Brain microvascular endothelial cell (primary cell): ENCODE data around the gene TRIM65.
"Not testable (repeated sequence)": the region's sequence is repeated elsewhere in the genome, so short reads cannot be mapped to it uniquely, and the experiment has no call there.

ENCODE experiments used
- DNase-seq: peaks from one replicate; pipeline ENCODE4 v3.0.0-alpha.2; 2020
- H3K27ac ChIP-seq: fragments of 250-450 bp; sonication (Bioruptor Pico); 2 replicates; pipeline ENCODE4 v1.5.1; 2020; ENCODE audit warnings: mild to moderate bottlenecking, moderate library complexity
- H3K27me3 ChIP-seq: fragments of 250-450 bp; sonication (Bioruptor Pico); replicated peaks from 2 replicates; pipeline ENCODE4 v1.5.1; 2020; ENCODE audit warnings: mild to moderate bottlenecking
- H3K36me3 ChIP-seq: fragments of 250-450 bp; sonication (Bioruptor Pico); replicated peaks from 2 replicates; pipeline ENCODE4 v1.5.1; 2020; ENCODE audit warnings: mild to moderate bottlenecking
- H3K4me3 ChIP-seq: 2 replicates; pipeline ENCODE4 v1.5.1; 2011; ENCODE audit warnings: low read depth, mild to moderate bottlenecking, control low read depth, low read length, moderate library complexity
- CTCF ChIP-seq: IDR thresholded peaks from 2 replicates; pipeline ENCODE4 v1.5.1; 2011; ENCODE audit warnings: low read depth, mild to moderate bottlenecking, moderate library complexity, low read length, control low read depth, inconsistent platforms; ENCODE audit errors: missing control alignments
- in situ Hi-C: cut with HindIII; loops from 2 replicates; pipeline ENCODE4 v1.10.0; 2017; ENCODE audit warnings: low sequenced_read_pairs, low pct_ligation_motif_present

The TRIM65 gene

GRCh38 chr17:75864448-75864871, 32.3 kb downstream of the TRIM65 start:
- Histone ChIP-seq H3K36me3 (no peaks in the 10 kb centered on the region), H3K27ac (peak overlapping the region; percentile 2), H3K27me3 (no peaks in the 10 kb centered on the region), H3K4me3 (no peak overlapping the region)
- in situ Hi-C loops, result no loop called here
- TF ChIP-seq CTCF, result no peak
- peak; percentile 68 for DNase-seq

GRCh38 chr17:75861927-75862317, 34.8 kb downstream of the TRIM65 start:
- DNase-seq, result no peak
- Histone ChIP-seq H3K36me3 (no peaks in the 10 kb centered on the region), H3K27me3 (no peaks in the 10 kb centered on the region), H3K27ac (no peak overlapping the region), H3K4me3 (no peak overlapping the region)
- TF ChIP-seq CTCF, result no peak
- in situ Hi-C loops, result no loop called here

GRCh38 chr17:75859358-75859757, 37.4 kb downstream of the TRIM65 start:
- H3K4me3 ChIP-seq, H3K36me3 ChIP-seq, in situ Hi-C loops, DNase-seq, H3K27me3 ChIP-seq, H3K27ac ChIP-seq: not testable (repeated sequence)

GRCh38 chr17:75856062-75856756, 40.5 kb downstream of the TRIM65 start:
- no peaks in the 10 kb centered on the region for H3K27me3 ChIP-seq
- H3K36me3 ChIP-seq, result peaks cover 4% of the 10 kb centered on the region
- peak overlapping the region; percentile 92 for H3K4me3 ChIP-seq
- no peak for DNase-seq
- TF ChIP-seq CTCF, result peak; percentile 38
- H3K27ac ChIP-seq, result peak overlapping the region; percentile 84
- in situ Hi-C loops, result no loop called here

GRCh38 chr17:75855310-75856061, 41.3 kb downstream of the TRIM65 start, which contains the start of gene WBP2:
Gene WBP2, minus strand, starts transcription at chr17:75855335. Its CDS starts 38 bp downstream, at chr17:75855297.
- Histone ChIP-seq H3K27ac (peak within 1 kb of the TSS; percentile 90), H3K36me3 (peaks cover 11% of the 10 kb centered on the region), H3K4me3 (peak within 1 kb of the TSS; percentile 92), H3K27me3 (no peaks in the 10 kb centered on the region)
- peak; percentile 100 for DNase-seq
- TF ChIP-seq CTCF, result no peak
- in situ Hi-C loops, result no loop called here

GRCh38 chr17:75854881-75855309, 41.9 kb downstream of the TRIM65 start:
- H3K27ac ChIP-seq, result peak overlapping the region; percentile 90
- H3K27me3 ChIP-seq, result no peaks in the 10 kb centered on the region
- peak; percentile 17 for TF ChIP-seq CTCF
- H3K36me3 ChIP-seq, result peaks cover 15% of the 10 kb centered on the region
- in situ Hi-C loops, result no loop called here
- H3K4me3 ChIP-seq, result peak overlapping the region; percentile 92
- DNase-seq, result no peak
